ENCODE results near the gene TRAF3. TPM values are rescaled to one million over a fixed set of nuclear protein-coding genes. Genes with fewer than 3 reads are reported as not detected.

TRAF3 gene
- total RNA-seq, 2 experiments from 2014 or later, result 52.9 to 54.4 TPM

DNA sequence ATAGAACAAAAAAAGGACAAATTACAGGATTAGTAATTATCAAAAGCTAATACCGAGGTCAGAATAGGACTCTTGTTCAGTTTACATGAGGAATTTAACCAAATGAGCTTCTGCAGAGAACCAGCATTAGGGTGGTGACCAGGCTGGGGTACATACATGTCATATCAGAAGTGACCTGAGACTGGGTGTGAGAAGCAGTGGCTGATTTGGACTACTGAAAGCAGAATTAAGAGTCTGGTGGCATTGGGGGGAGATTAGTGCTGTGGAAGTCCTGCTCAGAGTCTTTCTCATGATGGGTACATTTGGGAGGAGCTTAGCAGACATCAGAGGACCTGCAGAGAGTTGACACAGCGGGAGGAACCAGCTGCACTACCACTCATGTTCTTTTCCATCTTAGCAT is 21.7 kb downstream of the TRAF3 start:
- ChIA-PET CTCF (interaction anchor here (0.9 to 1.0 kb wide), 2 partner anchors 9 to 24 kb away, joined by 3 read pairs; no protein-coding TSS in a partner anchor), POLR2A (interaction anchor here (0.6 kb wide), 1 partner anchor 75 kb away, joined by 3 read pairs; no protein-coding TSS in a partner anchor)

- ChIA-PET POLR2A (interaction anchor here (0.6 kb wide), 1 partner anchor 74 kb away, joined by 3 read pairs; no protein-coding TSS in a partner anchor), CTCF (interaction anchor here (0.9 to 1.0 kb wide), 2 partner anchors 8 to 25 kb away, joined by 3 read pairs; no protein-coding TSS in a partner anchor)
These were observed 22.7 kb downstream of the TRAF3 start for GRCh38 chr14:102799684-102800562.

DNA sequence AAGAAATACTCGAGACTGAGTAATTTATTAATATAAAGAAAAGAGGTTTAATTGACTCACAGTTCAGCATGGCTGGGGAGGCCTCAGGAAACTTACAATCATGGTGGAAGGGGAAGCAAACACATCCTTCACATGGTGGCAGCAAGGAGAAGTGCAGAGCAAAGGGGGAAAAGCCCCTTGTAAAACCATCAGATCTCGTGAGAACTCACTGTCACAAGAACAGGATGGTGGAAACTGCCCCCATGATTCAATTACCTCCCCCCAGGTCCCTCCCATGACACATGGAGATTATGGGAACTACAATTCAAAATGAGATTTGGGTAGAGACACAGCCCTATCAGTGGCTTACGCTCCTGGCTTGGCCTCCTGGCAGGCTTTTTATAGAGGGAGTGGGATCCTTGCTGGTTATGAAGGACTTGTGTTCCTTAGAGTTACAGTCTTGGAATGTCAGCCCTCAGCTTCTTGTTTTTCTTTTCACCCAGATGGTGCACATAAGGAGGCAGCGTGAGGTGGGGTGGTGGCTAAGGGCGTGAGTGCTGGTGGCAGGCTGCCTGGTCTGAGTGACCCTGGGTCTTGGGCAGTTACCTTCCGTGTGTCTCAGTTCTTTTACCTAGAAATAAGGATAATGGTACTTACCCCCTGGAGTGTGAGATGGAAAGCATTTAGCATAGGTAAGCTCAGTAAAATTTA is 25.7 kb downstream of the TRAF3 start:
- ChIA-PET CTCF (interaction anchor here (0.8 to 1.0 kb wide), 2 partner anchors 22 to 186 kb away, joined by 3 to 4 read pairs; no protein-coding TSS in a partner anchor), POLR2A (interaction anchor here (0.6 kb wide), 1 partner anchor 46 kb away, joined by 6 read pairs; no protein-coding TSS in a partner anchor)

GRCh38 chr14:102804858-102805257 is 27.6 kb downstream of the TRAF3 start:
- POLR2A ChIA-PET, result interaction anchor here (1.9 kb wide), 1 partner anchor 14 kb away, joined by 13 read pairs; no protein-coding TSS in a partner anchor
- CTCF ChIA-PET, result interaction anchor here (4.1 kb wide), 1 partner anchor 14 kb away, joined by 22 read pairs; no protein-coding TSS in a partner anchor

DNA sequence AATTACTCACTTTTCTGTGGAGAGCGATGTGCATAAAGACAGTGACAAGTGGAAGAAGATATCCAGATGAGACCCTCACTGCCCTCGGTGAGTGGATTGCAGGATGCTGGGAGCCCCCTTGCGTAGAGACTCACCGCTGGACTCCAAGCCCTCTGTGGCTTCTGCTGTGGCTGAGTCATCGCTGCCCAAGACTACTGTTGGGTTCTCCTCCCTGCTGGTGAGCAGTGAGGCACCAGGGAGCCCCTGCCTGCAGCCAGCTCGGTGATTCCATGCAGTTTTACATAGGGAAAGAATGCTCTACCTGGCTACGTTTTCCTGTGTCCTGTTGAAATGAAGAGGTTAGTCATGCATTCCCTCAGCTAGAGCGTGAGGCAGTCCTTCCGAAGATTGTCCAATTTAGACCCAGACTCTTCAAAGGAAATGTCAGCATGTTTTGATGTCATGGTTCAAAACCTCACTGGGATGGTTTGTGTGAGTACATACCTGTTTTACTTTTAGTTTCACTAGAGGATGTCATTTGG is 28.2 kb downstream of the TRAF3 start:
- CTCF ChIA-PET, result interaction anchor here (4.1 kb wide), 1 partner anchor 13 kb away, joined by 22 read pairs; no protein-coding TSS in a partner anchor
- POLR2A ChIA-PET, result interaction anchor here (1.3 to 1.9 kb wide), 2 partner anchors 14 to 17 kb away, joined by 5 to 13 read pairs; no protein-coding TSS in a partner anchor

- ChIA-PET POLR2A (interaction anchor here (1.3 to 1.9 kb wide), 2 partner anchors 13 to 16 kb away, joined by 5 to 13 read pairs; no protein-coding TSS in a partner anchor), CTCF (interaction anchor here (1.5 to 4.1 kb wide), 2 partner anchors 13 to 15 kb away, joined by 3 to 22 read pairs; no protein-coding TSS in a partner anchor)
These were observed 28.7 kb downstream of the TRAF3 start for GRCh38 chr14:102805941-102806340.

DNA sequence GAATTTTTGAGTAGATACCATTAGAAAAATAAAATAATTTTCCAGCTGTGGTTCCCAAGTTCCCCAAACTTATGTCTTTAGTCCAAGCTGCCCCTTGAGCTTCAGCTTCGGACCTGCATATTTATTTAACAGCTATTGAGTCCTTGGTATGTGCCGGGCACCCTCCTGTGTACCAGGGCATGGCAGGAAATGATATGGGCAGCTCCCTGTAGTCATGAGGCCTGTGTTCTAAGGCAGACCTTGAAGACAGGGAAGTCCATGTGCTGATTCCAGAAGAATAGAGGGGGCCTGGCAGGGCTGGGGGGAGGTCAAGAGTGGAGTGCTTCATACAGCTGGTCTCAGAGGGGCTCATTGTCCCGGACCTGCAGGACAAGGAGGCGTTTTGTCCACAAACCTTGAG is 29.2 kb downstream of the TRAF3 start:
- CTCF ChIA-PET, result interaction anchor here (1.5 to 4.1 kb wide), 2 partner anchors 12 to 14 kb away, joined by 3 to 22 read pairs; no protein-coding TSS in a partner anchor
- POLR2A ChIA-PET, result interaction anchor here (1.3 to 1.9 kb wide), 2 partner anchors 13 to 16 kb away, joined by 5 to 13 read pairs; no protein-coding TSS in a partner anchor

GRCh38 chr14:102807013-102807406 is 29.8 kb downstream of the TRAF3 start:
- CTCF ChIA-PET, result interaction anchor here (1.5 to 4.1 kb wide), 2 partner anchors 12 to 14 kb away, joined by 3 to 22 read pairs; no protein-coding TSS in a partner anchor
- POLR2A ChIA-PET, result interaction anchor here (1.9 kb wide), 1 partner anchor 12 kb away, joined by 13 read pairs; no protein-coding TSS in a partner anchor

- CTCF ChIA-PET, result interaction anchor here (0.9 kb wide), 1 partner anchor 23 kb away, joined by 3 read pairs; no protein-coding TSS in a partner anchor
- POLR2A ChIA-PET, result no interaction called here
These were observed 32.6 kb downstream of the TRAF3 start for GRCh38 chr14:102809870-102810269.

- ChIA-PET CTCF (interaction anchor here (0.9 kb wide), 1 partner anchor 22 kb away, joined by 3 read pairs; no protein-coding TSS in a partner anchor), POLR2A (no interaction called here)
These were observed 33.3 kb downstream of the TRAF3 start for GRCh38 chr14:102810523-102810922.

DNA sequence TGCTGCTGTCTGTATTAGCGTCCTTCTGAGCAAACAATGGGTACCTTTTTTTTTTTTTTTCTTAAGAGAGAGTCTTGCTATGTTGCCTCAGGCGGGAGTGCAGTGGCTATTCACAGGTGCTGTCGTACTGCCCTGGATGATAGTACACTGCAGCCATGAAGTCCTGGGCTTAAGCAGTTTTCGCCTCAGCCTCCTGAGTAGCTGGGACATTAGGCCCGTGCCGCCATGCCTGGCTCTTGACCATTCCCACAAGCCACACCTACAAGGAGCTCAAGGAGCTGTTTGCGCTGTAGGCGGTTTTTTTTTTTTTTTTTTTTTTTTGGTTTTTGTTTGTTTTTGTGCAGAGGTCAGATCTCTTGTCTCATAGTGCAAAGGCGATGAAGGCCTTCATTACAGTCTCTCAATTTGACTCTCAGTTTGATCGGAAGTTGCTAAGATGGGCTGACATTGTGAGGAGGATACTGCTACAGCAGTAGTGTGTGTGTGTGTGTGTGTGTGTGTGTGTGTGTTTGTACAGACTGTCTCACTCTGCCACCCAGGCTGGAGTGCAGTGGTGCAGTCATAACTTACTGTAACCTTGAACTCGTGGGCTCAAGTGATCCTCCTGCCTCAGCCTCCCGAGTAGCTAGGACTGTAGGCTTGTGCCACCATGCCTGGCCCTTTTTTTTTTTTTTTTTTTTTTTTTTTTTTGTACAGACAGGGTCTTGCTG is 34.2 kb downstream of the TRAF3 start:
- POLR2A ChIA-PET, result interaction anchor here (0.6 kb wide), 1 partner anchor 257 kb away, joined by 4 read pairs; no protein-coding TSS in a partner anchor
- CTCF ChIA-PET, result interaction anchor here (0.7 kb wide), 1 partner anchor 13 kb away, joined by 3 read pairs; no protein-coding TSS in a partner anchor

GRCh38 chr14:102811971-102812370 is 34.7 kb downstream of the TRAF3 start:
- ChIA-PET POLR2A (no interaction called here), CTCF (no interaction called here)

- CTCF ChIA-PET, result no interaction called here
- POLR2A ChIA-PET, result no interaction called here
These were observed 36.4 kb downstream of the TRAF3 start for GRCh38 chr14:102813691-102814090.

- CTCF ChIA-PET, result interaction anchor here (1.2 kb wide), 1 partner anchor 223 kb away, joined by 3 read pairs; no protein-coding TSS in a partner anchor
- POLR2A ChIA-PET, result no interaction called here
These were observed 40.1 kb downstream of the TRAF3 start for GRCh38 chr14:102817318-102817717.

DNA sequence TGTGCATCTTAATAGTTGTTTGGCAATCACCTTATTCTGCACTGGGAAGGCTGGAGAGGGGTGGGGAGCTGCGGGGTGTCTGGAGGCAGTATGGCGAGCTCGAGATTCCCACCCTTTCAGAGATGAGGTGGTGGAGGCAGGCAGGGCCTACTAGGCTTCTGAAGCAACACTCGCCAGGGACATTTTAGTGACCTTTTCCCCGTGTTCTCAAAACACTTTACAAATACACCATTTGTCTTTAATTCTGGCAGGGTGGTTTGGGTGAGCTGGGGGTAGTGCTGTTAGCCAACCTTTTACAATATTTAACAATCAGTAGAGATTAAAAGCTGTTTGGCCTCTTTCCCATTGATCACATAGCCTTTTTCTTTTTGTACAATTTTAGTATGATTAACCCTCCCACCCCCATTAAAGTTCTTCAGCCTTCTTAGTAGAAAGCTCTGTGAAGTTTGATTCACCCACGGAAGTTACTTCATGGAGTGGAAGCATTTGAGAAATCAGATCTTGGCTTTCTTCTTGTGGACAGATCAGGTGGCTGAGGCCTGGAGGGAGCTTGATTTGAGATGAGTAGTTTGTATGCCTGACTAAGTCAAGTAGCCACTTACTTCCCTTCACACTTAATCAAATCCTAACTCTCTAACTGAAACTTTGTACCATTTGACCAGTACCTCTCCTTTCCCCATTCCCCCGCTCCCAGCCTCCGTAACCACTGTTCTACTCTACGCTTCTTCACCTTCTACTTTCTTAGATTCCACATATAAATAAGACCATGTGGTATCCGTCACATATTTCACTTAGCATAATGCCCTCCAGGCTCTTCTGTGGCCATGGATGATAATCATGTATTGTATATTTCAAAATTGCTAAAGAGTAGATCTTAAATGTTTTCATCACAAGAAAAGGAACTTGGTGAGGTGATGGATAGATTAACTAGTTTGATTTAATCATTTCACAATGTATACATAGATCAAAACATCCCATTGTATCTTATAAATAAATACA is 41.0 kb downstream of the TRAF3 start:
- ChIA-PET POLR2A (interaction anchor here (0.6 to 2.4 kb wide), 3 partner anchors 12 to 40 kb away, joined by 3 to 13 read pairs (median 10); no protein-coding TSS in a partner anchor), CTCF (interaction anchor here (0.6 to 2.3 kb wide), 5 partner anchors 11 to 224 kb away, joined by 3 to 22 read pairs (median 3); no protein-coding TSS in a partner anchor)

- ChIA-PET CTCF (interaction anchor here (0.6 to 2.3 kb wide), 4 partner anchors 12 to 212 kb away, joined by 3 to 22 read pairs (median 4); no protein-coding TSS in a partner anchor), POLR2A (interaction anchor here (0.5 to 2.4 kb wide), 5 partner anchors 13 to 46 kb away, joined by 3 to 13 read pairs (median 6); no protein-coding TSS in a partner anchor)
These were observed 42.0 kb downstream of the TRAF3 start for GRCh38 chr14:102819176-102819628.
